PFSK-1 (cell line): ENCODE results near the gene TPBGL.

Experiments used
- FOXP2 ChIP-seq: optimal IDR thresholded peaks from 2 replicates; pipeline ENCODE3; 2011; ENCODE audit warnings: borderline replicate concordance, control low read depth, inconsistent platforms; ENCODE audit not compliant: insufficient read depth; ENCODE audit errors: extremely low read length, extremely low read depth
- POLR2AphosphoS5 ChIP-seq: IDR thresholded peaks from 2 replicates; pipeline ENCODE4 v1.6.1; 2012; ENCODE audit warnings: low read depth, mild to moderate bottlenecking, control low read depth, low read length, moderate library complexity
- REST ChIP-seq, 2 experiments: IDR thresholded peaks; 2 replicates each; pipeline versions ENCODE4 v1.6.1 to v1.8.0; 2011 to 2012; ENCODE audit warnings: low read depth in 2 of 2, low read length in 2 of 2, control low read depth in 1 of 2, inconsistent platforms in 1 of 2, mild to moderate bottlenecking in 1 of 2, moderate library complexity in 1 of 2; ENCODE audit not compliant: insufficient read depth in 1 of 2
- SIN3A ChIP-seq: IDR thresholded peaks from 2 replicates; pipeline ENCODE4 v1.6.1; 2012; ENCODE audit warnings: mild to moderate bottlenecking, low read length, moderate library complexity, borderline replicate concordance; ENCODE audit not compliant: insufficient read depth
- TAF1 ChIP-seq: IDR thresholded peaks from 2 replicates; pipeline ENCODE4 v1.6.1; 2012; ENCODE audit warnings: low read length, control low read depth, borderline replicate concordance; ENCODE audit not compliant: insufficient read depth

The TPBGL gene

GRCh38 chr11:75263944-75264349, 23.4 kb downstream of the TPBGL start:
- TF ChIP-seq SIN3A, result no peak
- TF ChIP-seq POLR2AphosphoS5, result no peak
- TF ChIP-seq TAF1, result no peak
- TF ChIP-seq REST (IDR thresholded peaks at IDR 0.05; ENCODE audit: insufficient read depth in 1 of 2, low read depth in 2 of 2, low read length in 2 of 2), result no peak
- no peak for TF ChIP-seq FOXP2

- TF ChIP-seq TAF1 (no peak), SIN3A (no peak), POLR2AphosphoS5 (no peak), FOXP2 (no peak), REST (IDR thresholded peaks at IDR 0.05; ENCODE audit: insufficient read depth in 1 of 2, low read depth in 2 of 2, low read length in 2 of 2) (no peak)
These were observed 23.8 kb downstream of the TPBGL start for GRCh38 chr11:75264356-75264755.

DNA sequence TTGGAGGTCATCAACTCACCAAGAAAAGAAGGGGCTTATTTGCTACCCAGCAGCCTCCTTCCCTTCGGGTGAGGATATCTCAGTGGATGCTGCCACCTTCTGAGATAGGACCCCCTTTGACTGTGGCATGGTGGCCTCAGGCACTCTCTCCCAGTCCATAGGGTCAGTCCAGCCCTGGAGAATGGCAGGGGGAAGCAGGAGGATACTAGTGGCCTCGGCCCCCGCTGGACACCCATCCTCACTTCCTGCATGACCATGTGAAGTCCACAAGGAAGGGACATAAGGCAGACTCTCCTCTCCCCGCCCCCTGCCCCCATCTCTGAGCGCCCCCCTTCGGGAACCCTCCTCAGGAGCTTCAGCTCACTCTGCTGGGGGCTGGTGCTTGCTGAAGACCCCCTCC, 24.4 kb downstream of the TPBGL start:
- TF ChIP-seq REST (IDR thresholded peaks at IDR 0.05; ENCODE audit: insufficient read depth in 1 of 2, low read depth in 2 of 2, low read length in 2 of 2) (no peak), SIN3A (no peak), FOXP2 (no peak), POLR2AphosphoS5 (no peak)

GRCh38 chr11:75265851-75266531, 25.4 kb downstream of the TPBGL start:
- TF ChIP-seq REST (IDR thresholded peaks at IDR 0.05; ENCODE audit: insufficient read depth in 1 of 2, low read depth in 2 of 2, low read length in 2 of 2) (no peak), SIN3A (no peak), FOXP2 (no peak), POLR2AphosphoS5 (no peak), TAF1 (no peak)
